Sigmoid colon (tissue), 4 donors: ENCODE data around the gene ADCK2.

Experiments
- CTCF ChIP-seq, 4 experiments: fragments of 450-650 bp in 3 of 4; fragments of 200-600 bp in 1 of 4; IDR thresholded peaks; one replicate each; pipeline ENCODE4 v1.5.1; 2016 to 2019; ENCODE audit warnings: antibody characterized with exemption in 4 of 4, mild to moderate bottlenecking in 3 of 4, moderate library complexity in 2 of 4
- POLR2A ChIP-seq, 2 donors: fragments of 450-650 bp; IDR thresholded peaks; one replicate each; pipeline ENCODE4 v1.6.1; 2016; ENCODE audit warnings: antibody characterized with exemption in 2 of 2, mild to moderate bottlenecking in 2 of 2, moderate library complexity in 2 of 2
- POLR2AphosphoS5 ChIP-seq, 4 donors: sonication (generic); formaldehyde crosslinking; IDR thresholded peaks; one replicate each; pipeline ENCODE4 v1.6.1; 2017; ENCODE audit warnings: antibody characterized with exemption in 4 of 4

GRCh38 chr7:140726281-140726680 lies 53.5 kb downstream of the ADCK2 start:
- TF ChIP-seq CTCF (IDR thresholded peaks at IDR 0.05) (no peak), POLR2AphosphoS5 (IDR thresholded peaks at IDR 0.05) (no peak), POLR2A (IDR thresholded peaks at IDR 0.05) (no peak)
